GM23338 (cell line): ENCODE data around the gene ZNHIT6. TPM values are rescaled to one million over a fixed set of nuclear protein-coding genes. Genes with fewer than 3 reads are reported as not detected.

ENCODE experiments used
- ATAC-seq: fragments of 200-7000 bp; cut with Tn5 transposase; 3 replicates; pipeline ENCODE4 v1.9.1; 2020
- DNase-seq: peaks from one replicate; pipeline ENCODE4 v3.0.0-alpha.2; 2015; ENCODE audit warnings: low spot score
- H2AFZ ChIP-seq: fragments of 200-600 bp; sonication (generic); 2 replicates; pipeline ENCODE4 v1.8.0; 2016; ENCODE audit warnings: antibody characterized with exemption, mild to moderate bottlenecking, moderate library complexity
- H3F3A ChIP-seq: fragments of 200-600 bp; sonication (generic); replicated peaks from 2 replicates; pipeline ENCODE4 v1.8.0; 2017; ENCODE audit warnings: antibody characterized with exemption, mixed run types, low read depth
- H3K27ac ChIP-seq: fragments of 200-600 bp; sonication (generic); 2 replicates; pipeline ENCODE4 v1.6.1; 2016; ENCODE audit warnings: low read depth
- H3K27me3 ChIP-seq: fragments of 200-600 bp; sonication (generic); 2 replicates; pipeline ENCODE4 v1.8.0; 2016; ENCODE audit warnings: mild to moderate bottlenecking, mixed run types, moderate library complexity; ENCODE audit not compliant: insufficient read depth
- H3K36me3 ChIP-seq: fragments of 200-600 bp; sonication (generic); 2 replicates; pipeline ENCODE4 v1.8.0; 2016; ENCODE audit warnings: mild to moderate bottlenecking; ENCODE audit not compliant: insufficient read depth
- H3K4me1 ChIP-seq: fragments of 200-600 bp; sonication (generic); 2 replicates; pipeline ENCODE4 v1.8.0; 2016; ENCODE audit warnings: mild to moderate bottlenecking, moderate library complexity; ENCODE audit not compliant: insufficient read depth
- H3K4me2 ChIP-seq: fragments of 200-600 bp; sonication (generic); 2 replicates; pipeline ENCODE4 v1.7.1; 2017; ENCODE audit warnings: mixed run types
- H3K4me3 ChIP-seq: fragments of 200-600 bp; sonication (generic); 2 replicates; pipeline ENCODE4 v1.6.1; 2016; ENCODE audit warnings: mixed run types
- H3K79me2 ChIP-seq: fragments of 200-600 bp; sonication (generic); replicated peaks from 2 replicates; pipeline ENCODE4 v1.8.0; 2017; ENCODE audit warnings: mild to moderate bottlenecking; ENCODE audit not compliant: insufficient read depth
- H3K9me2 ChIP-seq: fragments of 200-600 bp; sonication (generic); 2 replicates; pipeline ENCODE4 v1.8.0; 2017; ENCODE audit not compliant: insufficient read depth
- H4K20me1 ChIP-seq: fragments of 200-600 bp; sonication (generic); replicated peaks from 2 replicates; pipeline ENCODE4 v1.8.0; 2017; ENCODE audit warnings: mild to moderate bottlenecking; ENCODE audit not compliant: insufficient read depth
- H3K27ac Mint-ChIP-seq: 2 replicates; pipeline ENCODE4 v1.8.0; 2020; ENCODE audit warnings: inconsistent platforms, mild to moderate bottlenecking, moderate library complexity, mixed read lengths
- H3K27me3 Mint-ChIP-seq: 3 replicates; pipeline ENCODE4 v1.8.0; 2022; ENCODE audit warnings: low read depth, mild to moderate bottlenecking, moderate library complexity, mixed read lengths, inconsistent platforms; ENCODE audit not compliant: insufficient read depth, poor library complexity
- H3K36me3 Mint-ChIP-seq: 3 replicates; pipeline ENCODE4 v1.8.0; 2021; ENCODE audit warnings: low read depth, mild to moderate bottlenecking, inconsistent platforms, moderate library complexity, mixed read lengths
- H3K4me1 Mint-ChIP-seq: 3 replicates; pipeline ENCODE4 v1.8.0; 2020; ENCODE audit warnings: mild to moderate bottlenecking, inconsistent platforms, mixed read lengths
- H3K4me3 Mint-ChIP-seq: 3 replicates; pipeline ENCODE4 v1.8.0; 2021; ENCODE audit warnings: moderate library complexity, mild to moderate bottlenecking, inconsistent platforms, mixed read lengths
- H3K9me3 Mint-ChIP-seq: 3 replicates; pipeline ENCODE4 v1.8.0; 2020; ENCODE audit warnings: moderate library complexity, mild to moderate bottlenecking, inconsistent platforms, mixed read lengths
- CREB1 ChIP-seq: fragments of 250-450 bp; sonication (Bioruptor Pico); IDR thresholded peaks from 2 replicates; pipeline ENCODE4 v1.5.0; 2020; ENCODE audit warnings: low read depth, mild to moderate bottlenecking, moderate library complexity
- EZH2phosphoT487 ChIP-seq: fragments of 200-600 bp; sonication (generic); IDR thresholded peaks from one replicate; pipeline ENCODE4 v1.8.1; 2018; ENCODE audit warnings: antibody characterized with exemption; ENCODE audit not compliant: unreplicated experiment
- NANOG ChIP-seq: IDR thresholded peaks from 2 replicates; pipeline ENCODE4 v1.6.1; 2016; ENCODE audit warnings: antibody characterized with exemption, borderline replicate concordance
- POLR2AphosphoS5 ChIP-seq: IDR thresholded peaks from 2 replicates; pipeline ENCODE4 v1.6.1; 2016; ENCODE audit warnings: antibody characterized with exemption, low read depth
- REST ChIP-seq: IDR thresholded peaks from one replicate; pipeline ENCODE4 v1.6.1; 2018; ENCODE audit warnings: antibody characterized with exemption; ENCODE audit not compliant: unreplicated experiment
- STAT1 ChIP-seq: IDR thresholded peaks from one replicate; pipeline ENCODE4 v1.6.1; 2016; ENCODE audit warnings: antibody characterized with exemption; ENCODE audit not compliant: unreplicated experiment
- ZNF331 ChIP-seq: fragments of 250-450 bp; sonication (Bioruptor Pico); IDR thresholded peaks from 2 replicates; pipeline ENCODE4 v1.5.0; 2020; ENCODE audit warnings: low read depth, mild to moderate bottlenecking, moderate library complexity
- polyA plus RNA-seq: library from polyadenylated mRNA; unstranded; fragments of >200 nt; fragmentation: Nextera tagmentation; extraction: Ambion mirVana; gene quantifications from 2 replicates; pipeline ENCODE4 v1.2.1, GENCODE V29; 2016
- total RNA-seq: library from RNA; depleted of rRNA; stranded (reverse); fragments of >200 nt; shearing (Covaris generic); gene quantifications from 2 replicates; pipeline ENCODE4 v1.2.3, GENCODE V29; 2014
- TF ChIP-seq, protein P1 (sequence below): IDR thresholded peaks from 2 replicates; pipeline ENCODE4 v1.6.1; 2016; ENCODE audit warnings: antibody characterized with exemption
- TF ChIP-seq, protein P2 (sequence below), 2 experiments: fragments of 200-600 bp in 1 of 2; sonication (generic) in 1 of 2; conservative IDR thresholded peaks; 2 replicates each; pipeline versions ENCODE4 v1.5.1 to v1.6.1; 2016 to 2017; ENCODE audit warnings: antibody characterized with exemption in 2 of 2, low read depth in 2 of 2, mild to moderate bottlenecking in 2 of 2, moderate library complexity in 1 of 2

The ZNHIT6 gene
- total and polyA plus RNA-seq, 2 experiments from 2014 or later: 17.3 to 20.9 TPM

DNA sequence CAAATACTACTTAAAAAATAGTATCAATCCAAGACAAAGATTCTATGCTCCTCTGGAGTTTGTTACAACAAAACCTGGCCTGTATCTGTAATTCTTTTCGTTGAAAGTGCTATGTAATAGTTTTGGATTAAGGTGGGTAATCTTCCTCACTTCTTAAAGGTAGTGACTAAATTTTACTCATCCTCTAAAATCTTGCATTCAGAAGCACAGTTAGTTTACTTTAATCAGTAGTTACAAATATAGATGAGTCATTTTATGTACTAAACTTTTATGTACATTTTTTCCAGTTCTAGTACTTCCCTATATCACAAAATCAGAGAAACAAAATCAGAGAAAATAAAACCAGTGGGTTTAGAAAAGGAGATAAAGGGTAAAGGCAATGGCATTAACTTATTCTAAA, 51.3 kb downstream of the ZNHIT6 start:
- ATAC-seq (no peak), DNase-seq (no peak)
- Histone ChIP-seq H3F3A (no peaks in the 10 kb centered on the region), H3K27ac (no peak overlapping the region), H3K4me2 (no peak overlapping the region), H3K4me3 (no peak overlapping the region), H2AFZ (no peak overlapping the region), H3K36me3 (no peaks in the 10 kb centered on the region), H3K79me2 (no peaks in the 10 kb centered on the region), H3K4me1 (no peaks in the 10 kb centered on the region), H3K9me2 (no peaks in the 10 kb centered on the region), H4K20me1 (no peaks in the 10 kb centered on the region), H3K27me3 (no peaks in the 10 kb centered on the region)
- no peak overlapping the region for H3K27ac Mint-ChIP-seq
- TF ChIP-seq CREB1: no peak
- TF ChIP-seq, protein P1, sequence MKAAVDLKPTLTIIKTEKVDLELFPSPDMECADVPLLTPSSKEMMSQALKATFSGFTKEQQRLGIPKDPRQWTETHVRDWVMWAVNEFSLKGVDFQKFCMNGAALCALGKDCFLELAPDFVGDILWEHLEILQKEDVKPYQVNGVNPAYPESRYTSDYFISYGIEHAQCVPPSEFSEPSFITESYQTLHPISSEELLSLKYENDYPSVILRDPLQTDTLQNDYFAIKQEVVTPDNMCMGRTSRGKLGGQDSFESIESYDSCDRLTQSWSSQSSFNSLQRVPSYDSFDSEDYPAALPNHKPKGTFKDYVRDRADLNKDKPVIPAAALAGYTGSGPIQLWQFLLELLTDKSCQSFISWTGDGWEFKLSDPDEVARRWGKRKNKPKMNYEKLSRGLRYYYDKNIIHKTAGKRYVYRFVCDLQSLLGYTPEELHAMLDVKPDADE: no peak
- TF ChIP-seq, protein P2, sequence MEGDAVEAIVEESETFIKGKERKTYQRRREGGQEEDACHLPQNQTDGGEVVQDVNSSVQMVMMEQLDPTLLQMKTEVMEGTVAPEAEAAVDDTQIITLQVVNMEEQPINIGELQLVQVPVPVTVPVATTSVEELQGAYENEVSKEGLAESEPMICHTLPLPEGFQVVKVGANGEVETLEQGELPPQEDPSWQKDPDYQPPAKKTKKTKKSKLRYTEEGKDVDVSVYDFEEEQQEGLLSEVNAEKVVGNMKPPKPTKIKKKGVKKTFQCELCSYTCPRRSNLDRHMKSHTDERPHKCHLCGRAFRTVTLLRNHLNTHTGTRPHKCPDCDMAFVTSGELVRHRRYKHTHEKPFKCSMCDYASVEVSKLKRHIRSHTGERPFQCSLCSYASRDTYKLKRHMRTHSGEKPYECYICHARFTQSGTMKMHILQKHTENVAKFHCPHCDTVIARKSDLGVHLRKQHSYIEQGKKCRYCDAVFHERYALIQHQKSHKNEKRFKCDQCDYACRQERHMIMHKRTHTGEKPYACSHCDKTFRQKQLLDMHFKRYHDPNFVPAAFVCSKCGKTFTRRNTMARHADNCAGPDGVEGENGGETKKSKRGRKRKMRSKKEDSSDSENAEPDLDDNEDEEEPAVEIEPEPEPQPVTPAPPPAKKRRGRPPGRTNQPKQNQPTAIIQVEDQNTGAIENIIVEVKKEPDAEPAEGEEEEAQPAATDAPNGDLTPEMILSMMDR (conservative IDR thresholded peaks at IDR 0.05; ENCODE audit: low read depth in 2 of 2): no peak
- no peak for TF ChIP-seq REST
- TF ChIP-seq POLR2AphosphoS5: no peak
- no peaks in the 10 kb centered on the region; the same call in 2 of the 3 replicates for H3K4me1 Mint-ChIP-seq
- H3K9me3 Mint-ChIP-seq: no peaks in the 10 kb centered on the region
- H3K36me3 Mint-ChIP-seq: peaks cover 12% of the 10 kb centered on the region; the same call in 2 of the 3 replicates
- H3K4me3 Mint-ChIP-seq: no peak overlapping the region
- no peaks in the 10 kb centered on the region for H3K27me3 Mint-ChIP-seq

DNA sequence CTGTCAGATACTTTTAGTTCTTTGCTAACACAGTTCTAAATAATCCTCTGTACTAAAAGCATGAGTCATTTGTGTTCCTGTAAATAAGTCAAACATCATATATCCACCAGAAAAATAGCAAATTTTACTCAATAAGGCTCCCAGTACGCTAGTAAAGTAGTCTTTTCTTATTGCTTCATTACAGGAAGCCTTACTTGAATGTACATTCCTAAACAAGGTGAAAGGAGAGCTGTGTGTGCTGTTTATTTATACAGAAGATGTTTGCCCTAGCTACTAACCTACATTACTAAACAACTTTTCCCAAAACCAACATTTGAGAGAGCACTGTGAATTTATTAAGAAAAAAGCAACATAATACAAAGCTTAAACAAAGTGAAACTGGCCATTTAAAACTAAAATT, 52.0 kb downstream of the ZNHIT6 start:
- Histone ChIP-seq H3K27me3 (no peaks in the 10 kb centered on the region), H3K27ac (no peak overlapping the region), H2AFZ (no peak overlapping the region), H4K20me1 (no peaks in the 10 kb centered on the region), H3K9me2 (no peaks in the 10 kb centered on the region), H3K4me1 (no peaks in the 10 kb centered on the region), H3F3A (no peaks in the 10 kb centered on the region), H3K36me3 (no peaks in the 10 kb centered on the region), H3K4me3 (no peak overlapping the region), H3K79me2 (no peaks in the 10 kb centered on the region), H3K4me2 (no peak overlapping the region)
- TF ChIP-seq REST (no peak), NANOG (no peak), ZNF331 (CRISPR knock-in tag) (no peak), CREB1 (no peak), STAT1 (no peak), EZH2phosphoT487 (no peak), POLR2AphosphoS5 (no peak)
- TF ChIP-seq, protein P2 (conservative IDR thresholded peaks at IDR 0.05; ENCODE audit: low read depth in 2 of 2): no peak
- TF ChIP-seq, protein P1: no peak
- ATAC-seq (no peak), DNase-seq (no peak)
- H3K27ac Mint-ChIP-seq: no peak overlapping the region; the same call in 1 of the 2 replicates
- no peak overlapping the region for H3K4me3 Mint-ChIP-seq
- H3K9me3 Mint-ChIP-seq: no peaks in the 10 kb centered on the region
- no peaks in the 10 kb centered on the region for H3K4me1 Mint-ChIP-seq
- H3K27me3 Mint-ChIP-seq: no peaks in the 10 kb centered on the region
- H3K36me3 Mint-ChIP-seq: peaks cover 12% of the 10 kb centered on the region; the same call in 2 of the 3 replicates
